Measurements from ENCODE around the gene SGMS1.

DNA sequence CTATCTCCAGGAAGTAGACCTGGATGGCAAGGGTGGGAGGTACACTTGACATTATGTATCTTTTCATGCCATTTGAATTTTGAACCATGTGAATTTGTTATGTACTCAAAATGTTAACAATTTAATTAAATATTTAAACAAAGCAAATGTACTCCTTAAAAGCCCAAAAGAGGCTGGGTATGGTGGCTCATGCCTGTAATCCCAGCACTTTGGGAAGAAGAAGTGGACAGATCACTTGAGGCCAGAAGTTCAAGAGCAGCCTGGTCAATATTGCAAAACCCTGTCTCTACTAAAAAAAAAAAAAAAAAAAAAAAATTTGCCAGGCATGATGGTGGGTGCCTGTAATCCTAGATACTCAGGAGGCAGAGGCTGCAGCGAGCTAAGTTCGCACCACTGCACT, 235.6 kb downstream of the SGMS1 start:
- TF ChIP-seq, protein P1, sequence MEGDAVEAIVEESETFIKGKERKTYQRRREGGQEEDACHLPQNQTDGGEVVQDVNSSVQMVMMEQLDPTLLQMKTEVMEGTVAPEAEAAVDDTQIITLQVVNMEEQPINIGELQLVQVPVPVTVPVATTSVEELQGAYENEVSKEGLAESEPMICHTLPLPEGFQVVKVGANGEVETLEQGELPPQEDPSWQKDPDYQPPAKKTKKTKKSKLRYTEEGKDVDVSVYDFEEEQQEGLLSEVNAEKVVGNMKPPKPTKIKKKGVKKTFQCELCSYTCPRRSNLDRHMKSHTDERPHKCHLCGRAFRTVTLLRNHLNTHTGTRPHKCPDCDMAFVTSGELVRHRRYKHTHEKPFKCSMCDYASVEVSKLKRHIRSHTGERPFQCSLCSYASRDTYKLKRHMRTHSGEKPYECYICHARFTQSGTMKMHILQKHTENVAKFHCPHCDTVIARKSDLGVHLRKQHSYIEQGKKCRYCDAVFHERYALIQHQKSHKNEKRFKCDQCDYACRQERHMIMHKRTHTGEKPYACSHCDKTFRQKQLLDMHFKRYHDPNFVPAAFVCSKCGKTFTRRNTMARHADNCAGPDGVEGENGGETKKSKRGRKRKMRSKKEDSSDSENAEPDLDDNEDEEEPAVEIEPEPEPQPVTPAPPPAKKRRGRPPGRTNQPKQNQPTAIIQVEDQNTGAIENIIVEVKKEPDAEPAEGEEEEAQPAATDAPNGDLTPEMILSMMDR (IDR thresholded peaks at IDR 0.05), result no peak
- TF ChIP-seq POLR2A (IDR thresholded peaks at IDR 0.05), result no peak

Data from testis (tissue), 2 donors.